Neural progenitor cell (in vitro differentiated cells): ENCODE results near the gene FBXL17. TPM values are rescaled to one million over a fixed set of nuclear protein-coding genes. Genes with fewer than 3 reads are reported as not detected.
A peak's percentile ranks its signal among the peaks of the same experiment; 100 is the strongest.

Experiments used
- DNase-seq: peaks from one replicate; pipeline ENCODE4 v3.0.0-alpha.2; 2016; ENCODE audit warnings: low spot score
- H2AFZ ChIP-seq: fragments of 200-600 bp; sonication (generic); replicated peaks from 2 replicates; pipeline ENCODE4 v1.6.1; 2016; ENCODE audit warnings: antibody characterized with exemption
- H3F3A ChIP-seq: fragments of 200-600 bp; sonication (generic); 2 replicates; pipeline ENCODE4 v1.6.1; 2016; ENCODE audit warnings: antibody characterized with exemption, low read depth
- H3K27ac ChIP-seq: fragments of 200-600 bp; sonication (generic); 2 replicates; pipeline ENCODE4 v1.5.1; 2016; ENCODE audit warnings: mild to moderate bottlenecking
- H3K27me3 ChIP-seq: fragments of 200-600 bp; sonication (generic); 2 replicates; pipeline ENCODE4 v1.6.1; 2016; ENCODE audit warnings: mild to moderate bottlenecking, moderate library complexity
- H3K36me3 ChIP-seq: fragments of 200-600 bp; sonication (generic); 2 replicates; pipeline ENCODE4 v1.5.1; 2016
- H3K4me1 ChIP-seq: fragments of 200-600 bp; sonication (generic); 2 replicates; pipeline ENCODE4 v1.6.1; 2016; ENCODE audit warnings: mixed run types
- H3K4me2 ChIP-seq: fragments of 200-600 bp; sonication (generic); 2 replicates; pipeline ENCODE4 v1.6.1; 2016
- H3K4me3 ChIP-seq: fragments of 200-600 bp; sonication (generic); 2 replicates; pipeline ENCODE4 v1.5.1; 2016
- H3K79me2 ChIP-seq: fragments of 200-600 bp; sonication (generic); 2 replicates; pipeline ENCODE4 v1.6.1; 2016; ENCODE audit warnings: low read depth
- H3K9ac ChIP-seq: fragments of 200-600 bp; sonication (generic); 2 replicates; pipeline ENCODE4 v1.6.1; 2016
- H3K9me3 ChIP-seq: fragments of 200-600 bp; sonication (generic); 2 replicates; pipeline ENCODE4 v1.5.1; 2016; ENCODE audit warnings: low read depth
- H4K20me1 ChIP-seq: fragments of 200-600 bp; sonication (generic); 2 replicates; pipeline ENCODE4 v1.6.1; 2016; ENCODE audit warnings: low read depth
- H3K27ac Mint-ChIP-seq: 3 replicates; pipeline ENCODE4 v1.8.0; 2021; ENCODE audit warnings: mixed read lengths
- H3K27me3 Mint-ChIP-seq: 2 replicates; pipeline ENCODE4 v1.8.0; 2022; ENCODE audit warnings: low read depth, mild to moderate bottlenecking, inconsistent platforms, moderate library complexity, mixed read lengths; ENCODE audit not compliant: insufficient read depth
- H3K36me3 Mint-ChIP-seq: 3 replicates; pipeline ENCODE4 v1.8.0; 2021; ENCODE audit warnings: mixed read lengths
- H3K4me1 Mint-ChIP-seq: 3 replicates; pipeline ENCODE4 v1.8.0; 2021; ENCODE audit warnings: mixed read lengths
- H3K4me3 Mint-ChIP-seq: 3 replicates; pipeline ENCODE4 v1.8.0; 2021; ENCODE audit warnings: mild to moderate bottlenecking, moderate library complexity, mixed read lengths
- H3K9me3 Mint-ChIP-seq: 3 replicates; pipeline ENCODE4 v1.8.0; 2020; ENCODE audit warnings: mixed read lengths
- CTCF ChIP-seq: fragments of 200-600 bp; sonication (generic); IDR thresholded peaks from 2 replicates; pipeline ENCODE4 v1.5.1; 2017; ENCODE audit warnings: antibody characterized with exemption, mild to moderate bottlenecking
- EZH2 ChIP-seq: fragments of 200-600 bp; sonication (generic); IDR thresholded peaks from 2 replicates; pipeline ENCODE4 v1.6.1; 2017; ENCODE audit warnings: antibody characterized with exemption, mild to moderate bottlenecking, moderate library complexity
- EZH2phosphoT487 ChIP-seq: fragments of 200-600 bp; sonication (generic); IDR thresholded peaks from 2 replicates; pipeline ENCODE4 v1.6.1; 2017; ENCODE audit warnings: antibody characterized with exemption
- total RNA-seq: library from RNA; depleted of rRNA; stranded (reverse); fragments of >200 nt; gene quantifications from 2 replicates; pipeline ENCODE4 v1.2.3, GENCODE V29; 2015; ENCODE audit warnings: low replicate concordance

The FBXL17 gene
- total RNA-seq, 1 donor from 2014 or later: 7.6 TPM

GRCh38 chr5:107985144-107985543, 396.8 kb downstream of the FBXL17 start:
- Mint-ChIP-seq H3K27ac (no peak overlapping the region), H3K4me3 (no peak overlapping the region), H3K9me3 (no peaks in the 10 kb centered on the region), H3K4me1 (peaks cover 13% of the 10 kb centered on the region), H3K27me3 (no peaks in the 10 kb centered on the region), H3K36me3 (no peaks in the 10 kb centered on the region)
- Histone ChIP-seq H3K79me2 (no peaks in the 10 kb centered on the region), H3K9me3 (no peaks in the 10 kb centered on the region), H3K4me1 (no peaks in the 10 kb centered on the region), H3K4me3 (no peak overlapping the region), H3K9ac (no peak overlapping the region), H2AFZ (no peak overlapping the region), H3K27ac (no peak overlapping the region), H3F3A (peaks cover 5% of the 10 kb centered on the region), H3K27me3 (no peaks in the 10 kb centered on the region), H4K20me1 (no peaks in the 10 kb centered on the region), H3K36me3 (no peaks in the 10 kb centered on the region), H3K4me2 (no peak overlapping the region)
- no peak for DNase-seq
- TF ChIP-seq EZH2 (no peak), CTCF (no peak), EZH2phosphoT487 (no peak)

- no peaks in the 10 kb centered on the region for H3K9me3 ChIP-seq
- H3K9ac ChIP-seq: no peak overlapping the region
- no peak for TF ChIP-seq EZH2
- TF ChIP-seq EZH2phosphoT487: no peak
- TF ChIP-seq CTCF: no peak
- no peak for DNase-seq
- H3K27me3 Mint-ChIP-seq: no peaks in the 10 kb centered on the region
- no peaks in the 10 kb centered on the region for H3K36me3 Mint-ChIP-seq
- H3K27ac ChIP-seq: no peak overlapping the region
- H3K79me2 ChIP-seq: no peaks in the 10 kb centered on the region
- peak overlapping the region; percentile 3 for H3K4me2 ChIP-seq
- H3K4me1 ChIP-seq: peaks cover 16% of the 10 kb centered on the region
- H3K4me3 ChIP-seq: no peak overlapping the region
- no peaks in the 10 kb centered on the region for H3K9me3 Mint-ChIP-seq
- H3K27me3 ChIP-seq: no peaks in the 10 kb centered on the region
- H2AFZ ChIP-seq: no peak overlapping the region
- H3K4me3 Mint-ChIP-seq: no peak overlapping the region
- H3K36me3 ChIP-seq: no peaks in the 10 kb centered on the region
- H3K4me1 Mint-ChIP-seq: peaks cover 26% of the 10 kb centered on the region
- peaks cover 5% of the 10 kb centered on the region for H3F3A ChIP-seq
- no peaks in the 10 kb centered on the region for H4K20me1 ChIP-seq
- H3K27ac Mint-ChIP-seq: no peak overlapping the region
Measured at GRCh38 chr5:107982703-107983425, 399.0 kb downstream of the FBXL17 start.

- H3K27me3 Mint-ChIP-seq: no peaks in the 10 kb centered on the region
- no peak overlapping the region for H3K4me3 ChIP-seq
- H3K4me2 ChIP-seq: no peak overlapping the region
- no peaks in the 10 kb centered on the region for H3K27me3 ChIP-seq
- no peak overlapping the region for H3K9ac ChIP-seq
- H3K27ac ChIP-seq: no peak overlapping the region
- H3K4me3 Mint-ChIP-seq: no peak overlapping the region
- H3K4me1 ChIP-seq: peaks cover 18% of the 10 kb centered on the region
- no peaks in the 10 kb centered on the region for H3K9me3 Mint-ChIP-seq
- no peak for DNase-seq
- H3K36me3 Mint-ChIP-seq: no peaks in the 10 kb centered on the region
- H3F3A ChIP-seq: peaks cover 5% of the 10 kb centered on the region
- H2AFZ ChIP-seq: no peak overlapping the region
- H3K36me3 ChIP-seq: no peaks in the 10 kb centered on the region
- H3K9me3 ChIP-seq: no peaks in the 10 kb centered on the region
- no peaks in the 10 kb centered on the region for H3K79me2 ChIP-seq
- no peaks in the 10 kb centered on the region for H4K20me1 ChIP-seq
- peaks cover 26% of the 10 kb centered on the region for H3K4me1 Mint-ChIP-seq
- no peak overlapping the region for H3K27ac Mint-ChIP-seq
- TF ChIP-seq EZH2 (no peak), CTCF (no peak), EZH2phosphoT487 (no peak)
Measured at GRCh38 chr5:107980923-107981692, 400.8 kb downstream of the FBXL17 start.
